Umbilical cord (tissue), 2 donors: ENCODE measurements around the gene FUT8. TPM values are rescaled to one million over a fixed set of nuclear protein-coding genes. Genes with fewer than 3 reads are reported as not detected.
A peak's percentile ranks its signal among the peaks of the same experiment; 100 is the strongest.

ENCODE experiments used
- DNase-seq: peaks from one replicate; pipeline ENCODE4 v3.0.0-alpha.2; 2015; ENCODE audit warnings: low spot score
- total RNA-seq: library from RNA; depleted of rRNA; stranded (reverse); fragments of >200 nt; gene quantifications from one replicate; pipeline ENCODE4 v1.2.3, GENCODE V29; 2014; ENCODE audit warnings: low replicate concordance; ENCODE audit not compliant: insufficient read depth

Gene FUT8
- total RNA-seq, 1 donor from 2014 or later: 28.6 TPM

GRCh38 chr14:65554837-65555236 lies 142.3 kb downstream of the FUT8 start:
- DNase-seq: peak; percentile 18

- no peak for DNase-seq
Measured at GRCh38 chr14:65555358-65555757, 142.8 kb downstream of the FUT8 start.

GRCh38 chr14:65558363-65558762 lies 145.8 kb downstream of the FUT8 start:
- DNase-seq: no peak

DNA sequence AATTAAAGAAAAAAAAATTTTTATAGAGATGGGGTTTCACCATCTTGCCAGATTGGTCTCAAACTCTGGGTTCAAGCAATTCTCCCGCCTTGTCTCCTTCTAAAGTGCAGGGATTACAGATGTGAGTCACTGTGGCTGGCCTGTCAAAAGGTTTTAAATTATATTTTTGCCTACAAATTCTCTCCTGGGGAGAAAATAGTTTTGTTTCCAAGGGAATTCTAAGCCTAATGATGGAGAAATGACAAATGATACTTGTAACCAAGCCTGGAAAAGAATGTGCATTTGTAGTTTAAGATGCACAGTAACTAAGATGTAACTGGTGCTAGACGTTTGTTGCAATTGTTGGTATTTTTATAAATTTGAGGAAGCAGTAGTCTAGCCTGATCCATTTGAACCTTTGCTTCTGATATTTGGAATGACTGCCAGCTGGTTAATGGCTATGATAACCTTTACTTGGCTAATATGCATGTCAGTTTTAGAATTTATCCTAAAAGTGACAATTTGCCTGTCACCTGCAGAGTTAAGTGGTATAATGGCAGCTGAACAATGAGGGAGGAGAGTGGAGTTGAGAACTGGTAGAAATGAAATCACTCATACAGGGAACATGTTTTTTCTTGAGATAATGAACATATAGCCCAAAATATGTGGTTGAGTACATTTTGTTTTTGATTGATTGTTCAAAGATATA lies 148.0 kb downstream of the FUT8 start:
- peak; percentile 26 for DNase-seq

DNA sequence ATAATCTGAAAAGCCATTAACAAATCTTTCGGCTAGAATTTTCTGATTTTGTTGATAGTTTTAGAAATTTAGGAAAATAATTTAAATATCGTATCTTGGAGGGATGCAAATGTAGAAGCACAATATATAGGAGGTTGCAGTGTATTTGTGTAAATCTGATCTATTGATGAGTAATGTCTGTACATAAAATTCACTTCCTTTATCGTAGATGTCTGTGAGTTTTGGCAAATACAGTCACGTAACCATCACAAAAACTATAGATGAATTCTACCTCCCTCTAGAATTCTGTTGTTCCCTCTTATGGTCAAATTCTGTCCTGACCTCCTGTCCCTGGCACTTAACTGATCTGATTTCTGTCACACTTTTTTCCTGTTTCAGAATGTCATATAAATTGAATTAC lies 151.8 kb downstream of the FUT8 start:
- DNase-seq: no peak

DNA sequence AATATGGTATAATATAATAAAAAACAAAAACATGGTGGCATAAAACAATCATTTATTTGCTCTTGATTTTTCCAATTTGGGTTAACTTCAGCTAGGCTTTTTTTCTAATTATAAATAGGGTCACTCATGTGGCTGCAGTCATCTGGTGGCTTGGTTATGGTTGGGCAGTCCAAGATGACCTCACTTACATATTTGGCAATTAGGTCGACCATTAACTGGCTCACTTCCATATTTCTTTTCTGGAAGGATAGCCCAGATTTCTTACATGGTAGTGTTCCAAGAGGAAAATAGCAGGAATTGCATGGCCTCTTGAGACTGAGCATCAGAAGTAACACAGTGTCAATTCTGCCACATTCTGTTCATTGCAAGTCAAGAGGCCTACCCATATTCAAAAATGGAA lies 153.4 kb downstream of the FUT8 start:
- DNase-seq: no peak

DNA sequence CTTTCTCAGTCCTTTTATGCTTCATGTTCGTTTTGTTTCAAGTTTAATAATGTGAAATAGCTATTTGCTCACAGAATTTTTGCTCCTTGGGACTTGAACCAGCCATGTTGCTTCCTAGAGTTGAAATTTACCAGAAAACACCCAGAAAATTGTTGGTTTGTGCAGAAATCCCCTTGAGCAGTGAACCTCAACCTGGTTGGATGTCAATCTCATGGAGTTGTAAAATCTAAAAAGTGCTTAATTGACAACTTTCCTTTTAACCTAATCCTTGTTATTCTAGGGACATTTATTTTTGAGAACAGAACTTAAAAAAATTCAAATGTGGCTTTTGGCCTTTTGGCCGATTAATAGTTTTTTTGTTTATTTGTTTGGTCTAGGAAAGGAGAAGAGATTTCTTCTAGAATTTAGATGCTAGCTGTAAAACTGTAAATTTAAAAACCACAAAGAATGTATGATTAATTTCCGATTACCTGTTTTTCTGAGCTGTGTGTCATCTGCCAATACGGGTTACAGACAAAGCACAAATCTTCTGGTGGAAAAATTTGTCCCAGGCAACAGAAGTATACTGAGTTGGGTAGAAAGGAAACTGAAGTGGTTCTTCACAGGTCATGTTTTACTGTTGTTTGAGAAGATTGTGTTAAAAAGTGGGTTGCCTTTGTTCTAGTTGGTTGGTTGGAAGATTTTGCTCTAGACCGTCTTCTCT lies 154.4 kb downstream of the FUT8 start:
- DNase-seq: no peak

DNA sequence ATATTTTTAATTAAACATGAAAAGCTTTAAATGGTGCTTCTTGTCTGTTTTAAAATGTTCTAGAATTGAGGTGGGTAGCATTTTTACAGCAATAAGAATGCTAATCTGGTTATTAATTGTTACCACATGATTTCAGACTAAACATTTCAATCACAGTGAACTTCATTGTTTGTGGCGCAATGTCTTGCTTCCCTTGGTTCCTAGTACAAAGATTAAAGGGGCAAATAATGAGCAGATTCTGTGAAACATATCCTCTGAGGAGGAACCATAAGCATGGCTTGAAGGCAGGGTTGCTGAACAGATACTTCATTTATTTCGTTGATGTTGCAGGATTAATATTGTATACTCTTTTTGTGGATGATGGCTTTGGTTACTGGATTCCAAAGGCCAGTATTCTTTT lies 162.1 kb downstream of the FUT8 start:
- DNase-seq: no peak

- no peak for DNase-seq
Measured at GRCh38 chr14:65575389-65575788, 162.9 kb downstream of the FUT8 start.

GRCh38 chr14:65580973-65581372 lies 168.4 kb downstream of the FUT8 start:
- no peak for DNase-seq

- DNase-seq: no peak
Measured at GRCh38 chr14:65581378-65581777, 168.8 kb downstream of the FUT8 start.

- no peak for DNase-seq
Measured at GRCh38 chr14:65581799-65582198, 169.3 kb downstream of the FUT8 start.

DNA sequence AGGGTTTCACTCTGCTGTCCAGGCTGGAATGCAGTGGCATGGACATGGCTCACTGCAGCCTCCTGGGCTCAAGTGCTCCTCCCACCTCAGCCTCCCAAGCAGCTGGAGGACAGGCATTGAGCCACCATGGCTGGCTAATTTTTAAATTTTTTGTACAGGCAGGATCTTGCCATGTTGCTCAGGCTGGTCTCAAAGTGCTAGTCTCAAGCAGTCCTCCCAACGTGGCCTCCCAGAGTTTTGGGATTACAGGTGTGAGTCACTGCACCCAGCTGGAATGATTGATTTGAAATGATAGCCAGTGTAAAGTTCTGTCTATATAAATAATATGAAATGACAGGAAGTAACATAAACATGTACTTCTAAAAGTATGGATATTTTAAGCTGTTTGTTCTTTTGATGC lies 172.7 kb downstream of the FUT8 start:
- no peak for DNase-seq

DNA sequence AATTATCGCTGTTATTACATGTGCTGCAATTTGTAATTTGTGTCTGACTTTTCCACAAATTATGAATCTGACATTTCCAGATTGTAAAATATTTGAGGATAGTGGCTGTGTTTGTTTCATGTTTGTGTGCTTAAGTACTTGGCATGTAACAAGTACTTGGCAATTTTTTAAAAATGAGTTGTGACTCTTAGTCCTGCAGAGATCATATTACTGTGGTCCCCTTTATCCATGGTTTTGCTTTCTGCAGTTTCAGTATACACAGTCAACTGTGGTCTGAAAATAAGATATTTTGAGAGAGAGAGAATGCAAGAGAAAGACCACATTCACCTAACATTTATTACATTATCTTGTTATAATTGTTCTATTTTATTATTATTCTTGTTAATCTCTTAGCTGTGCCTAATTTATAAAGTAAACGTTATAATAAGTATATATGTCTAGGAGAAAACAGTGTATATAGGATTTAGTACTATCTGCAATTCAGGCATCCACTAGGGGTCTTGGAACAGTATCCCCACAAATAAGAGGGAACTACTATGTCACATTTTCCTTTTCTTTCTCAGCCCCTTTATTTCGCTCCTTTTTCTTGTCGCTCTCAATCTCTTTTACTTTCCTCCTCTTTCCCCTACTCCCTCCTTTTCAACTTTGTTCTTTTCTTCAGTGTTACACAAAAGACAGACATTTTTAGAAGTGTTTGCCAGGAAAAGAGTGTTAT lies 176.1 kb downstream of the FUT8 start:
- peak; percentile 1 for DNase-seq

GRCh38 chr14:65594153-65594881 lies 181.8 kb downstream of the FUT8 start:
- no peak for DNase-seq

- DNase-seq: no peak
Measured at GRCh38 chr14:65594882-65595237, 182.3 kb downstream of the FUT8 start.

GRCh38 chr14:65599375-65599774 lies 186.8 kb downstream of the FUT8 start:
- DNase-seq: peak; percentile 16

DNA sequence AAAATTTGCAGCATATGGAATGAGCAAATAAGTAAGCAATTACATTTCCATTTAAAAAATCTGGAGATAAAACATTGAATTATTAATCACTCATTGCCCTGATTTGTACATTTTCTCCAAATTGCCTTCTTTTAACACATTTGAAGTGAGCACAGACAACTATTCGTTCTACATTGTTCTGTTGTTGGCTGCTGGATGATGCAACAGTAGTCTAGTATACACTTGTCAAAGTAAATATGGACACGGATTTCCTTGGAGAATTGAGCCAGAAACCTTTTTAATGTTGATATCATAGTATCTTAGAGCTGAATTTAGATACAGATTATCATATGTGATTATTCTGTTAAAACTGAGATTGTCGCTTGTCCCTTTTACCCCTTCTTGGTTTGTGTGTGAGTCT lies 188.2 kb downstream of the FUT8 start:
- no peak for DNase-seq

DNA sequence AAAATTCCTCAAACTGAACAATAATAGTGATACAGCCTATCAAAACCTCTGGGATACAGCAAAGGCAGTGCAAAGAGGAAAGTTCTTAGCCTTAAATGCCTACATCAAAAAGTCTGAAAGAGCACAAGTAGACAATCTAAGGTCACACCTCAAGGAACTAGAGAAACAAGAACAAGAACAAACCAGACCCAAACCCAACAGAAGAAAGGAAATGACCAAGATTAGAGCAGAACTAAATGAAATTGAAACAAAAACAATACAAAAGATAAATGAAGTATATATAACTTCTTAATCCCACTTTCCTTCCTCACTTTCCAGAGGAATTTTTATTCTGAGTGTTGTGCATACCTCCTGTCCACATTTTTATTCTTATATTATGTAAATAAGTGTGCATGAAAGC lies 192.0 kb downstream of the FUT8 start:
- DNase-seq: no peak

- no peak for DNase-seq
Measured at GRCh38 chr14:65604936-65605335, 192.4 kb downstream of the FUT8 start.

DNA sequence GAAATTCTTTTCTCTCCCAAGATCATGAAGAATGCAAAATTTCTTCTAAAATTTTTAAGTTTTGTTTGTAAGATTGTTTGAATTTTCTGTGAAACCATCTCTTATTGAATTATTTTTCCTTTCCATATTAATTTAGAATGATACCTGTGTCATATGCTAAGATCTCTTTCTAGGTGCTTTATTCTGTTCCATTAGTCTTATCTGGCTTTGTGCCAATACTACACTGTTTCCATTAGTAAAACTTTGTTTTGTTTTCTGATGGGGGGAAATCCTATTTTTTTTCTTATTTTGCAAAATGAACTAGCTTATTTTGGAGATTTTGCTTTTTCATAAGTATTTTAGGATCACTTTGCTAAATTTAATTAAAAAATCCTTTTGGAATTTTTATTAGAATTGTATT lies 193.9 kb downstream of the FUT8 start:
- no peak for DNase-seq

DNA sequence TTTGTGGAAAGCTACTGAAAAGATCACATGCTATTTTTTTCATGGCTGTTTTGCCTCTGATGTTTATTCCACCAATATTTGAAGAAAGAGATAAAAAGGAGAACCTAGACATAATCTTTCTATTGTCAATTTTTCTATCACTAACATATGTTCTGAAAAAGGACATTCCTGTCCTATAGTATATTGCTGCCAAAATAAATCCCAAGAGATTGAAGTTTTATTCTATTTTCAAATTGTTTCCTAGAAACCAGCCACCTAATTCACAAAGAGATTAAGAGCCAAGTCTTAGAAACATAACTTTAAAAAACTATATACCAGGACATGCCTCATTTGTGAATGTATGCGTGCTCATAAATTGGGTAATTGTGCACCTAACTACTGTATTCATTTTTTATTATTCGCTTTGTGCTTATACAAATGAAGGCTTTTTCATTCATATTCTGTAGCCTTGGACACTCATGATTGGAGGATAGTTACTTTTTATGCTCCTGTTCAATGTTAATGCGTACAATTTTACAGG lies 200.7 kb downstream of the FUT8 start:
- no peak for DNase-seq
